ENCODE data around the gene LAMA2.

Gene LAMA2

DNA sequence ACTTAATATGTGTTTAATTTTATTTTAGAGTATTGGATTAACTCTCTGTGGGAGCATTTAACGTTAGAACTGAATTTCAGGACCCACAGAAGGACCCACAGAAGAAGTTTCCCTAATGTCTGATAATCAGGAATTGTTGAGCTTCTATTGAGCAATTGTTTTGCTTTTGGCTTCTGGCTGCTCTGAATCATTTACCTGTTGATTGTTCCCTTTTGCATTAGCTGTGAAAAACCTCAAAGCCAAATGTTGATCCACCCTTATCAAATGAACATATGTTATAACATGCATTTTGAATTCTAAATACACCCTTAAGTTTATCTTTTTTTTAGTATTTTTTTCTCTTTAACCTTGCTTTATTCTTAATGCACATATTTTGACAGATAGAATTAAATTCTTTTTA is 393.5 kb downstream of the LAMA2 start:
- DNase-seq: no peak

GRCh38 chr6:129276986-129277385 is 394.0 kb downstream of the LAMA2 start:
- DNase-seq: no peak

- no peak for DNase-seq
Observed at GRCh38 chr6:129279343-129280292, 396.7 kb downstream of the LAMA2 start.

- DNase-seq: no peak
Observed at GRCh38 chr6:129280293-129280644, 397.3 kb downstream of the LAMA2 start.

DNA sequence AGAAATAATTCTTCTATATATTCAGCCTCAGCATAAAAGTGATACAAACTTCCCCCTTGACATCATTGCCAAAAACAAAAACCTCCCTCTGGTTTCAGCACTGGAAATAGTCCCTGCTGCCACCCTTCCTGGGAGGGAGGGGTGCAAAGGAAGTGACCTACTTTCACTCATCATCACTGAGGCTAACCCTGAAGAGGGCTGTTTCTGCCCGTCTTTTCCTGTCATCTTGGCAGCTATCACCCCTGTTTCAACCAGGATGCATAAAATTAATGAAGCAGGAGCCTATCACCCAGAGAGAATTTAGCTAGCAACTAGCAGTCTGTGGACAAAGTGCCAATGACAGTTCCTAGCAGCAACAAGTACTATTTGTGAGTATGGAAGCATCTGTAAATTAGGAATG is 397.8 kb downstream of the LAMA2 start:
- DNase-seq: no peak

DNA sequence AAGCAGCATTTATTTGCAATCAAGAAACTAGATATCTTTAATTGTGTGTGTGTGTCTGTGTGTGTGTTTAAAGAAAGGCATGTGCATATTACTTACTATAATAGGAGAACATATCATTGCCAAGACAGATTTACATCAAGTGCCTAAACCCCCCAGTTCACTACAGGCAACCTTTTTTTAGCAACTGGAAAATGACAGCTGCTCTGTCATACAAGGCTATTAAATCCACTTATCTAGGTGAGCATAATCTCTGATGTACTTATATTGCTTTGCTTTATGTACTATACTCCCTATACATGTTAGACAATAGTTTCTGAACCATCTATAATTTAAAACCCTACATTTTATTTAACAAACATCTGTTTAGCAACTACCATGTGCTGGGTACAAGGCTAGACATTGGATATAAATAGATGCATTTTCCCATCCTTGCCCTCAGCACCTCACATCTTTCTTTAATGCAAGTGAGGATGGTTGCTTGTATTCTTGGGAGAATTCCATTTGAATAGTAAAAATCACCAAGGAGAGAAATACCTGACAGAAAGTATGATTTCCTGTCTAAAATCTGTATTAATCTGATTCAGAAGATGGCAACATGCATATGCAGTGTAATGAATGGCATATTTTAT is 398.3 kb downstream of the LAMA2 start:
- DNase-seq: no peak

- no peak for DNase-seq
Observed at GRCh38 chr6:129282019-129282418, 399.1 kb downstream of the LAMA2 start.

GRCh38 chr6:129284225-129284624 is 401.3 kb downstream of the LAMA2 start:
- DNase-seq: no peak

DNA sequence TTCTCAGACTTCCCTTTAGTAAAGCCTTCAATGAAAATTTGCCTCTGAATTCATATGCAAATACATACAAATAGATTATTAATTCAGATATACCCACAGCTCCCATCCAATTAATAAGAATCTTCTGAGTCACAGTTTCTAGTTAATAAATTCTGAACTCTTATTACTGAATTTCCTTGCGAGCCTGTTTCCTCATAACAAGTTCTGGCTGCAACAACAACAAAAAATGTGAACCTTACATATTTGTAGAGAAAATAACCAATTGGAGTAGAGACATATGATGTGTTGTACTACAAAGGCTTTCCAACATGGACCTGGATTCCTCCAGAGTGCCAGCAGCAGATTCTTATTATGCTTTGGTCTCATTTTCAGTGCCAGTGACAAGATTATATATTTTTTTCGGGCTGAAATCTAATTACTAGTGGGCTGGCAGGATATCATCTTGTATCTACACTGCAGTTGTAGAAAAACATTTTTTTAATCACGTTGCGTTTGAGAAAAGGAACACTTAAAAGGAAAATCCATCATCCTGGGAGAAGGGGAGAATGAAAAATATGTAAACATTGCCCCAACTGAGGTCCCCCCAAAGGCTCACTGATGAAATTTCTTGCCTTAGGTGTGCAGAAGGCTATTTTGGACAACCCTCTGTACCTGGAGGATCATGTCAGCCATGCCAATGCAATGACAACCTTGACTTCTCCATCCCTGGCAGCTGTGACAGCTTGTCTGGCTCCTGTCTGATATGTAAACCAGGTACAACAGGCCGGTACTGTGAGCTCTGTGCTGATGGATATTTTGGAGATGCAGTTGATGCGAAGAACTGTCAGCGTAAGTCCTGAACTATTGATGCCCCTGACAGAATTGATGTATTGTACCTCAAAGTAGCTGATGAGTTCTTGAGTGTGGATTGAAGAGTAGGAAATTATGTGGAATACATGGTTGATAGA is 404.6 kb downstream of the LAMA2 start:
- DNase-seq: no peak

DNA sequence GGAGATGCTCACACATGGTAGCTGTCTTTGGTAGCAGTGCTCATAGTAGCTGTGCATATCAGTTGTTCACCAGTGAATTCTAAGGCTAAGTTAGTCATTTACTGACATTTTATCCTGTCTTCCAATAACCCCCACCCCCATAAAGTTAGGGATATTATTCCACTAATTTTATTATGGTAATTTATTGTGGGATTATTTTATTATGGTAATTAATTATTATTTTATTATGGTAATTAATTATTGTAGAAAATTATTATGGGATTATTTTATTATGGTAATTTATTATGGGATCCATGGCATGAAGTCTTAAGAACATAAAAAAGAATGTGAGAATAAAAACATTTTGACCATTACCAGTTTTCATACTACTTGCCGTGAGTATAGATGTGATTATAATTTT is 406.5 kb downstream of the LAMA2 start:
- no peak for DNase-seq

- DNase-seq: no peak
Observed at GRCh38 chr6:129292836-129293235, 409.9 kb downstream of the LAMA2 start.

- DNase-seq: no peak
Observed at GRCh38 chr6:129297592-129297991, 414.7 kb downstream of the LAMA2 start.

GRCh38 chr6:129302671-129303070 is 419.7 kb downstream of the LAMA2 start:
- DNase-seq: no peak

DNA sequence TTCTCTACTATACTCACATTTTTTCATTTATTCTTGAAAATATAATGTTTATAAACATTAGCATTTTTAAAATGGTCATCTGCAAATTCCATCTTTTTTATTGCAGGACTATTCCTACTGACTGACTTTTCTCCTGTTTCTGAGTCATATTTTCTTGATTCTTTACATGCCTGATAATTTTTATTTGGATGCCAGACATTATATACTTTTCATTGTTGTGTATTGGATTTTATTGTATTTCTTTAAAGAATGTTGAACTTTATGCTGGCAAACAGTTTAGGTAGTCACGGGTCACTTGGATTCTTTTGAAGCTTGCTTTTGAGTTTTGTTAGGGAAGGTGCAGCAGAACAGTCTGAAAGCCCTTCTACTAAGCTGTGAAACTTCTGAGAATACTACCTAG is 423.9 kb downstream of the LAMA2 start:
- DNase-seq: no peak

DNA sequence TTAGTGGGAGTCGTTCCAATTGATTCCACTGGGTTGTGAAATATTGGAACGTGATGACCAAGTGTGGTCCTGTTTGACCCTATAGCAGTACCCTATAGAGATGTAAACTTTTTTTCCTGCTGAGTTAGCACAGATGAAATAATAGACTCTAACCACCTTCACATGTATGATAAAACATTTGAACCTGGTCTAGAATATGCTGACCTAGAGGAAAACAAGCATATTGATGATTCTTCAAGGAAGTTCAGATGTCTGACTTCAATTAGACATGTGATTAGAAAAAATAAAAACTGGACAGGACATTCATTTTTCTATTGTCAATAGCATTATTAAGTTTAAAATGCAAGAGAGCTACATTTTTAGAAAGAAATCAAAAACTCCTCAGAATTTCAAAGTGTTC is 424.9 kb downstream of the LAMA2 start:
- no peak for DNase-seq

DNA sequence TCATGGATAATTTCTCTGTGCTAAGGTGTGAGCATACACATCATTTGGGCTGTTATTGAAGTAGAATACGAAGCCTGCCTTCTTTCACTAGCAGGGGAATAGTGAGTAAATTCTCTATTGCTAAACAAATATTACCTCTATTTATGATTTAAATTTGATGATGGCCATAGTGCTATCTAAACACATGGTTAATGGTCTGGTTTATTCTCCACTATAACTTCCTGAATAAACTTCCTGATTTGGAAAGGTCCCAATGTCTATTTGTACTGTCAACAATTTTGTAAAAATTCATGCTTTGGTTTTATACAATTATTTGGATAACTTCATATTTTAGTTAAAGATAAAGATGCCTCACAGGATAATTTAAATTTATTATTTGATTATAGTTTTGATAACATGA is 426.2 kb downstream of the LAMA2 start:
- no peak for DNase-seq

GRCh38 chr6:129312880-129313279 is 429.9 kb downstream of the LAMA2 start:
- no peak for DNase-seq

DNA sequence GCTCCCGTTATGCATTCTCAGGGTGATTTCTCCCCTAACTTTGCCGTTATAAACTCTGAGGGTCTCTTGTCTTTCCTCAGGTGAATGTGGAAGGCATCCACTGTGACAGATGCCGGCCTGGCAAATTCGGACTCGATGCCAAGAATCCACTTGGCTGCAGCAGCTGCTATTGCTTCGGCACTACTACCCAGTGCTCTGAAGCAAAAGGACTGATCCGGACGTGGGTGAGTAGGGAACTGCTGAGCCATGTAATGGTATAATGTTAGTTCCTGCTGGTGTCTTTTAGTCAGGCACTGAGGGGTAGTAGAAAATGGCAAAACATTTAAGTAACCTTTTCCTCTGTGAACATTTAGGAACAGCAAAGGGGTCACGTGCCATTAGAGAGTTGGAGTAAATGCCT is 431.6 kb downstream of the LAMA2 start:
- DNase-seq: no peak

GRCh38 chr6:129317931-129318820 is 435.2 kb downstream of the LAMA2 start:
- no peak for DNase-seq

GRCh38 chr6:129320892-129321291 is 438.0 kb downstream of the LAMA2 start:
- no peak for DNase-seq

GRCh38 chr6:129321303-129321702 is 438.4 kb downstream of the LAMA2 start:
- DNase-seq: no peak

GRCh38 chr6:129324345-129324744 is 441.4 kb downstream of the LAMA2 start:
- DNase-seq: no peak
